Uterus (tissue), 2 donors: ENCODE results near the gene ATP9B.

ENCODE experiments used
- CTCF ChIP-seq, 4 experiments: fragments of 200-600 bp in 2 of 4; fragments of 450-650 bp in 2 of 4; sonication (generic) in 2 of 4; IDR thresholded peaks; one replicate each; pipeline ENCODE4 v1.5.1; 2016 to 2019; ENCODE audit warnings: antibody characterized with exemption in 4 of 4, mild to moderate bottlenecking in 2 of 4, moderate library complexity in 1 of 4
- POLR2A ChIP-seq, 2 donors: fragments of 450-650 bp; IDR thresholded peaks; one replicate each; pipeline ENCODE4 v1.6.1; 2016; ENCODE audit warnings: antibody characterized with exemption in 2 of 2, mild to moderate bottlenecking in 1 of 2, moderate library complexity in 1 of 2

GRCh38 chr18:79193826-79194225 is 124.6 kb downstream of the ATP9B start:
- TF ChIP-seq CTCF (IDR thresholded peaks at IDR 0.05) (no peak), POLR2A (IDR thresholded peaks at IDR 0.05) (no peak)
